Measurements from ENCODE around the gene CAPZA3. TPM values are rescaled to one million over a fixed set of nuclear protein-coding genes. Genes with fewer than 3 reads are reported as not detected.

CAPZA3 gene
- total and polyA plus RNA-seq, 12 donors = not detected

DNA sequence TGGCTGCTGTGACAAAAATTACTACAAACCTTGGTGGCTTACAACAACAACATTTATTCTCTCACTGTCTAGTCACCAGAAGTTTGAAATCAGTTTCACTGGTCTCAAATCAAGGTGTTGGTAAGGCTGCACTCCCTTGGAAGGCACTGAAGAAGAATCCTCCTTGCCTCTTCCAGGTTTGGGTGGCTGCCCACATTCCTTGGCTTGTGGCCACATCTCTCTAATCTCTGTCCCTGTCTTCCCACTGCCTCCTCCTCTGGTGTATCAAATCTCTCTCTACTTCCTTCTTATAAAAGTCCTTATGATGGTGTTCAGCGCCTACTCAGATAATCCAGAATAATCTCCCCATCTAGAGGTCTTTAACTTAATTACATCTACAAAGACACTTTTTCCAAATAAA, 31.1 kb upstream of the CAPZA3 start:
- Histone ChIP-seq H3K27me3 (no peaks in the 10 kb centered on the region), H3K27ac (no peak overlapping the region), H3K36me3 (no peaks in the 10 kb centered on the region), H3K4me1 (no peaks in the 10 kb centered on the region), H3K9me3 (peaks cover 0 to 12% (median 0%) of the 10 kb centered on the region in 11 donors), H3K4me3 (no peak overlapping the region)
- ATAC-seq (no peak), DNase-seq (no peak)
- TF ChIP-seq, protein P1, sequence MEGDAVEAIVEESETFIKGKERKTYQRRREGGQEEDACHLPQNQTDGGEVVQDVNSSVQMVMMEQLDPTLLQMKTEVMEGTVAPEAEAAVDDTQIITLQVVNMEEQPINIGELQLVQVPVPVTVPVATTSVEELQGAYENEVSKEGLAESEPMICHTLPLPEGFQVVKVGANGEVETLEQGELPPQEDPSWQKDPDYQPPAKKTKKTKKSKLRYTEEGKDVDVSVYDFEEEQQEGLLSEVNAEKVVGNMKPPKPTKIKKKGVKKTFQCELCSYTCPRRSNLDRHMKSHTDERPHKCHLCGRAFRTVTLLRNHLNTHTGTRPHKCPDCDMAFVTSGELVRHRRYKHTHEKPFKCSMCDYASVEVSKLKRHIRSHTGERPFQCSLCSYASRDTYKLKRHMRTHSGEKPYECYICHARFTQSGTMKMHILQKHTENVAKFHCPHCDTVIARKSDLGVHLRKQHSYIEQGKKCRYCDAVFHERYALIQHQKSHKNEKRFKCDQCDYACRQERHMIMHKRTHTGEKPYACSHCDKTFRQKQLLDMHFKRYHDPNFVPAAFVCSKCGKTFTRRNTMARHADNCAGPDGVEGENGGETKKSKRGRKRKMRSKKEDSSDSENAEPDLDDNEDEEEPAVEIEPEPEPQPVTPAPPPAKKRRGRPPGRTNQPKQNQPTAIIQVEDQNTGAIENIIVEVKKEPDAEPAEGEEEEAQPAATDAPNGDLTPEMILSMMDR (IDR thresholded peaks at IDR 0.05) = no peak
- 88 to 96% methylated on average over 1 of the region's 1 CpG for WGBS, 2 donors
- intact Hi-C loops (cut with DNase I) = no loop called here

DNA sequence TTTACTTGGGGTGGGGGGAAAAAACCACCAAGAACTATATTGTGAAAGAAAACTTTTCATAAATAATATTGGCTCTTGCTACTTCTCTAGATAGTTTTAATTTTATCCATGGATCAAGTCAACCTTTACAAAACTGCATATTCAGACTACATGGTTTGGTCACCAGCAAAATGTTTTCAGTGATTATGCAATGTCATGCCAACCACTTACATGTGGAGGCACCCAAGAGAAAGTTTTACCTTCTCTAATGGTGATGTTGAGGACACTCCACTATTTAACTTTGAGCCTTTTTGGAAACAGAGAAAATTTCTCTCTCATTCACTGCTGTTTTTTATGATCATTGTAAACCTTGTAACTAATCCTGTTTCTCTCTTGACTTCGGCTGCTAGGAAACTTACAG, 21.7 kb upstream of the CAPZA3 start:
- H3K4me3 ChIP-seq = no peak overlapping the region
- no peaks in the 10 kb centered on the region for H3K36me3 ChIP-seq
- no peaks in the 10 kb centered on the region for H3K27me3 ChIP-seq
- H3K9me3 ChIP-seq = no peaks in the 10 kb centered on the region
- no peak for DNase-seq
- H3K27ac ChIP-seq = no peak overlapping the region
- WGBS, 2 donors = 92 to 95% methylated on average over 1 of the region's 1 CpG
- intact Hi-C loops (cut with DNase I) = no loop called here
- TF ChIP-seq, protein P1 (IDR thresholded peaks at IDR 0.05) = no peak
- no peak for ATAC-seq
- no peaks in the 10 kb centered on the region for H3K4me1 ChIP-seq

DNA sequence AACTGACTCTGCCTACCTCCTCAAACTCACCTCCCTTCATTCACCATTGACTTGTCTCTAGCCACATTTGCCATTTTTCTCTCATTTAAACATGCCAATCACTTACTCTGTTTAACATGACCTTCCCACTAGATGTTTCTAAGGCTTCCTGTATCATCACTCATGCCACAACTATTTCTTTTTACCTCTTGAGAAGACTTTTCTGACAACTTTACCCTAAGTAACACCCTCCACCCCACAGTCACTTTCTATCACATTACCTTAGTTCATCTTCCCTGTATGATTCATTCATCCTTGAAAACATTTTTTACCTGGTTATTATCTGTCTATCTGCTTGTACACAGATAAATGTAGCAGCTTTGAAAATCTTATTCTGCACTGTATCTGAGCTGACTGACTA, 19.5 kb upstream of the CAPZA3 start:
- Histone ChIP-seq H3K9me3 (no peaks in the 10 kb centered on the region), H3K4me3 (no peak overlapping the region), H3K27ac (no peak overlapping the region), H3K36me3 (no peaks in the 10 kb centered on the region), H3K4me1 (no peaks in the 10 kb centered on the region), H3K27me3 (no peaks in the 10 kb centered on the region)
- no peak for DNase-seq
- ATAC-seq = no peak
- TF ChIP-seq, protein P1 (IDR thresholded peaks at IDR 0.05) = no peak
- intact Hi-C loops (cut with DNase I) = no loop called here

DNA sequence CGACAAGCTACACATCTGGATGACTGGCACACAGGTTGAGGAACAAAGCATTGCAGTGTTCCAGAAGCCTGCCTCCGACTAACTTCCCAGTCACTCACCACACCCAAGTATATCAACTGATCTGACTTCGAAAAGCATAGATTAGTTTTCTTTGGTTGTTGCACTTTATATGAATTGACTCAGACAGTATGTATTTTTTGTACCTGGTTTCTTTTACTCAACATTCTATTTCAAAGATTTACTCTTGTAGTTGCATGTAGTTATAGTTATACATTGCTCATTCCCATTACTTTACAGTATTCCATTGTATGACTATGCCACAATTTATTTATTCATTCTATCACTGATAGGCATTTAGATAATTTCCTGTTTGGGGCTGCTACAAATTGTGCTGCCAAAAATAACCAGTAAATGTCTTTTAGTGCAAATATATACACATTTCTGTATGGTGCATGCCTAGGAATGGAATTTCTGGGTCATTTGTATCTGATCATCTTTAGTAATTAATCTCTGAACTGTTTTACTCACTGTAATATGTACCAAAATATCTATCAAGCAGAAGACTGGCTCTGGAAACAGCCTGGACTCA, 17.9 kb upstream of the CAPZA3 start:
- no peak for ATAC-seq
- H3K4me1 ChIP-seq = no peaks in the 10 kb centered on the region
- WGBS, 2 donors = 64 to 66% methylated on average over 3 of the region's 3 CpGs

More for the DNA sequence above, 17.9 kb upstream of the CAPZA3 start:
- intact Hi-C loops (cut with DNase I) = no loop called here
- Histone ChIP-seq H3K4me3 (no peak overlapping the region), H3K27ac (no peak overlapping the region), H3K27me3 (no peaks in the 10 kb centered on the region), H3K36me3 (no peaks in the 10 kb centered on the region), H3K9me3 (no peaks in the 10 kb centered on the region)
- TF ChIP-seq, protein P1 (IDR thresholded peaks at IDR 0.05) = no peak
- DNase-seq = no peak

All from heart right ventricle (tissue), 16 donors.